Nephron (organoid): ENCODE measurements around the gene PIF1.
A peak's percentile ranks its signal among the peaks of the same experiment; 100 is the strongest.

ENCODE experiments used
- H3K27ac Mint-ChIP-seq, 3 experiments: 2 replicates each; pipeline ENCODE4 v1.8.0; 2020; ENCODE audit warnings: mixed read lengths in 3 of 3, mild to moderate bottlenecking in 2 of 3, moderate library complexity in 1 of 3
- H3K27me3 Mint-ChIP-seq: 2 replicates; pipeline ENCODE4 v1.8.0; 2021; ENCODE audit warnings: low read depth, mild to moderate bottlenecking, moderate library complexity, mixed read lengths
- H3K36me3 Mint-ChIP-seq: 2 replicates; pipeline ENCODE4 v1.8.0; 2020; ENCODE audit warnings: low read depth, mixed read lengths
- H3K4me1 Mint-ChIP-seq: 2 replicates; pipeline ENCODE4 v1.8.0; 2020; ENCODE audit warnings: mixed read lengths
- H3K4me3 Mint-ChIP-seq, 3 experiments: 2 replicates each; pipeline ENCODE4 v1.8.0; 2020; ENCODE audit warnings: mild to moderate bottlenecking in 3 of 3, mixed read lengths in 3 of 3, moderate library complexity in 2 of 3
- H3K9me3 Mint-ChIP-seq: 2 replicates; pipeline ENCODE4 v1.8.0; 2020; ENCODE audit warnings: mixed read lengths
- CTCF ChIP-seq, 3 experiments: fragments of 200-600 bp; sonication (generic); IDR thresholded peaks; one replicate each; pipeline ENCODE4 v1.5.0; 2021; ENCODE audit warnings: antibody characterized with exemption in 3 of 3; ENCODE audit not compliant: unreplicated experiment in 3 of 3

Gene PIF1

GRCh38 chr15:64851503-64851840 is 26.0 kb upstream of the PIF1 start:
- H3K9me3 Mint-ChIP-seq, result no peaks in the 10 kb centered on the region
- H3K4me1 Mint-ChIP-seq, result peaks cover 46% of the 10 kb centered on the region
- TF ChIP-seq CTCF (IDR thresholded peaks at IDR 0.05; ENCODE audit: unreplicated experiment in 3 of 3), result no peak
- peak overlapping the region in 2 of 3 experiments; percentile 5 to 9 for H3K27ac Mint-ChIP-seq
- H3K4me3 Mint-ChIP-seq, result no peak overlapping the region
- peaks cover 26% of the 10 kb centered on the region for H3K36me3 Mint-ChIP-seq
- H3K27me3 Mint-ChIP-seq, result no peaks in the 10 kb centered on the region

GRCh38 chr15:64850778-64851502 is 25.5 kb upstream of the PIF1 start:
- H3K27ac Mint-ChIP-seq, result peak overlapping the region in 2 of 3 experiments; percentile 5 to 33
- no peaks in the 10 kb centered on the region for H3K27me3 Mint-ChIP-seq
- peaks cover 43% of the 10 kb centered on the region for H3K4me1 Mint-ChIP-seq
- peaks cover 22% of the 10 kb centered on the region for H3K36me3 Mint-ChIP-seq
- TF ChIP-seq CTCF (IDR thresholded peaks at IDR 0.05; ENCODE audit: unreplicated experiment in 3 of 3), result no peak
- no peaks in the 10 kb centered on the region for H3K9me3 Mint-ChIP-seq
- no peak overlapping the region for H3K4me3 Mint-ChIP-seq

GRCh38 chr15:64847876-64848716 is 22.6 kb upstream of the PIF1 start:
- Mint-ChIP-seq H3K9me3 (no peaks in the 10 kb centered on the region), H3K36me3 (peaks cover 21% of the 10 kb centered on the region), H3K27ac (no peak overlapping the region), H3K4me3 (no peak overlapping the region), H3K27me3 (no peaks in the 10 kb centered on the region), H3K4me1 (peaks cover 52% of the 10 kb centered on the region)
- no peak for TF ChIP-seq CTCF (IDR thresholded peaks at IDR 0.05; ENCODE audit: unreplicated experiment in 3 of 3)

GRCh38 chr15:64847448-64847847 is 22.0 kb upstream of the PIF1 start:
- Mint-ChIP-seq H3K27me3 (no peaks in the 10 kb centered on the region), H3K36me3 (peaks cover 21% of the 10 kb centered on the region), H3K27ac (no peak overlapping the region), H3K9me3 (no peaks in the 10 kb centered on the region), H3K4me3 (no peak overlapping the region), H3K4me1 (peaks cover 59% of the 10 kb centered on the region)
- no peak for TF ChIP-seq CTCF (IDR thresholded peaks at IDR 0.05; ENCODE audit: unreplicated experiment in 3 of 3)

GRCh38 chr15:64847016-64847415 is 21.6 kb upstream of the PIF1 start:
- Mint-ChIP-seq H3K4me1 (peaks cover 59% of the 10 kb centered on the region), H3K27me3 (no peaks in the 10 kb centered on the region), H3K27ac (no peak overlapping the region), H3K9me3 (no peaks in the 10 kb centered on the region), H3K36me3 (peaks cover 18% of the 10 kb centered on the region), H3K4me3 (no peak overlapping the region)
- no peak for TF ChIP-seq CTCF (IDR thresholded peaks at IDR 0.05; ENCODE audit: unreplicated experiment in 3 of 3)
